Right lung (tissue), 5 donors: ENCODE data around the gene KLK8. TPM values are rescaled to one million over a fixed set of nuclear protein-coding genes. Genes with fewer than 3 reads are reported as not detected.
"Not testable (repeated sequence)": the region's sequence is repeated elsewhere in the genome, so short reads cannot be mapped to it uniquely, and the experiment has no call there.

ENCODE experiments used
- DNase-seq, 2 donors: peaks; one replicate each; pipeline ENCODE4 v3.0.0-alpha.2; 2013
- polyA plus RNA-seq, 5 donors: library from polyadenylated mRNA; unstranded; fragments of 120-200 nt; gene quantifications; one replicate each; pipeline versions ENCODE4 v1.2.1 to v1.2.3, GENCODE V29; 2013; ENCODE audit warnings: inconsistent platforms in 1 of 5, low replicate concordance in 1 of 5; ENCODE audit not compliant: insufficient read length in 5 of 5, insufficient read depth in 1 of 5

Gene KLK8
- polyA plus RNA-seq, 5 donors = 0.46 TPM; not detected in 4

GRCh38 chr19:51018745-51019543, 17.5 kb upstream of the KLK8 start:
- DNase-seq = no peak

DNA sequence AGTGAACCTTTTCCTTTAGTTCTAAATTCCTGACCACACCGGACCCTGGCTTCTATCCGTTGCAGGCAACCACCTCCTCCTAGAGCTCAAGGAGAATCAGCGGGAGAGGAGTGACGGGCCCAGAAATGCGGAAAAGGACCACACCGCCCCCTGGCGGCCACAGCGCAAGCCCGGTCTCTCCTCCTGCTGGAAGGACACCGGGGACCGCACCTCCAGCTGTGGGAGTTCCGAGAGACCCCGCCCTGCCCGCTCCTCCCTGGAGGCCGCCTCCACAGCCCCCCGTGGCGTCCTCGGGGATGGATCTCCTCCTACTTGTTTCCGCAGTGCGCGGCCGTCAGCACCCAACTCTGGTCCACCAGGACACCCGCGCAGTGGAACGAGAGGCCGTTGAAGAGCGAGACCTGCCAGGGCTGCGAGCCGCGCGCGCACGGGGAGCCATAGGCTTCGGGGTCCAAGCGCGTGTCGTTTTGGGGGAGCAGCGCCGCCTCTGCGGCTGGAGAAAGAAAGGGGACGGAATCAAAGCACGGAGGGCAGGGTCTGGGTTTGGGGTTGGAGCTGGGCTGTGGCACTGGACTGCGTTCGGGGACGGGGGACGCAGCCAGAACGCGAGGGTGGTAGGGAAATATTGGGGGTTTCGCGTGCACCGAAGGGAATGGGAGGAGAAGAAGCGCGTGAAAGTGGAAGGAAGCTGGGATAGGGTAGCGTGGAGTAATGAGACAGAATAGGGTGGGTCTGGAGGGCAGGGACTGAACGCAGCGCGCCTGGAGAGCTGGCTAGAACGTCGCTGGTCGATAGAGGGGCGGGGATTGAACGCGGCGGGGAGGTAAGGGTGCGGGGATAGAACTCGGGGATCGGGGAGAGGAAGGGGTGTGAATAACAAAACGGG, 15.6 kb upstream of the KLK8 start:
- DNase-seq = no peak

DNA sequence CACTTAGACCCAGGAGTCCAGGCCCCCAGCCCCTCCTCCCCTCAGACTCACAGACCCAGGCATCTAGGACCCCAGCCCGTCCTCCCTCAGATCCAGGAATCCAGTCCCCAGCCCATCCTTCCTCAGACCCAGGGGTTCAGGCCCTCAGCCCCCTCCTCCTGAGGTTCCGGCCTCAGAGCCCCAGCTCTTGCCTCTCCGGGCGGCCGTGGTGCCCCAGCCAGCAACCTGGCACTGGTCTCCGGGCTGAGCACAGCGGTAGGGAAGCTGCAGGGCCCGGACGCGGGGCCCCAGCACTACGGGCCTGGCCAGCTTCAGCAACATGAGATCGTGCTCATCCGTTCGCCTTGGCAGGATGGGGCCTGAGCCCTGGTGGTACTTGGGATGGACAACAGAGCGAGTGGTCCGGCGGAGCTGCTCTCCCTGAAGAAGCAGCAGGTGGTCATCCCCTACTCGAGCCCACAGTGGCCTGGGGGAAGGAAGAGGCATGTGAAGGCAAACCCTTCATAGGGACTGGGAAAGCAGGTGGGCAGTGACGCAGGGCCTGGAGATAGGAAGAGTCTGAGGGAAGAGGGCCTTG, 14.4 kb upstream of the KLK8 start:
- no peak for DNase-seq

DNA sequence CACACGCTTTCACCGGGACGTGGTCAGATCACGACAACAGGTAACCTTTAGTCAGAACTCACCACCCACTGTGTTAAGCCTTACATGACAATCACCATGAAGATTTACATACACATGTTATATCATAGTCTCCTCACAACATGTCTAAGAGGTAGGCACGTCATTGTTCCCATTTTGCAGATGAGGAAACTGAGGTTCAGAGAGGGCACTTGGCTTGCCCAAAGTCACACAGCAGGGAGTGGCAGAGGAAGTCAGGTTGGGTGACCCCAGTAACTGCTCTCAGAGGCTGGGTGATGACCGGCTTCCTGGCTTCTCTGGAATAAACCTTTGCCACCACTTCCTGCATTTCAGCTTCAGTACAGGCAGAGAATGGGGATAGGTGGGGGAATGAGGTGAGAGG, 12.8 kb upstream of the KLK8 start:
- no peak for DNase-seq

DNA sequence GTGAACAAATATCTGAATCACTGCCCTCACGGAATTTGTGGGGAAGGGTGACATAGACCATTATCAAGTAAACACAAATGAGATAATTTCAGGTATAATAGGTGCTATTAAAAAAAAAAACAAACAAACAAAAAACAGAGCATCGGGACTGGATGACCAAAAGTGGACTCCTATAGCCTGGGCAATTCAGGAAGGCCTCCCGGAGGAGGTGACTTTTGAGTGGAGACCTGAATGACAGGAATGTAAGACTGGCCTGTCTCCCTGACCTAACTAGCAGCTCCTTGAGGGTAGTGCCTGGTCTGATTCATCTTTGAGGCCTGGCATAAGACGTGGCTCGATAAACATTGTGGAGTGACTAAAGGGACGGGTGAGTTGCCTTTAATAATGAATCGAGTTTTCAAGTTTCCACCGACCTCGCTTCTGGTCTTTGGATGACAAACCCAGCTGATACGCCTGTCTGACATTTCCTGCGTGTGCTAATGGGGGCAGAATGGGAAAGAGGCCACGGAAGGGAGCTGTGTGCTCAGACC, 11.3 kb upstream of the KLK8 start:
- DNase-seq = no peak

GRCh38 chr19:51010066-51010795, 8.8 kb upstream of the KLK8 start:
- DNase-seq = no peak

GRCh38 chr19:51009061-51009891, 7.9 kb upstream of the KLK8 start:
- DNase-seq = no peak

DNA sequence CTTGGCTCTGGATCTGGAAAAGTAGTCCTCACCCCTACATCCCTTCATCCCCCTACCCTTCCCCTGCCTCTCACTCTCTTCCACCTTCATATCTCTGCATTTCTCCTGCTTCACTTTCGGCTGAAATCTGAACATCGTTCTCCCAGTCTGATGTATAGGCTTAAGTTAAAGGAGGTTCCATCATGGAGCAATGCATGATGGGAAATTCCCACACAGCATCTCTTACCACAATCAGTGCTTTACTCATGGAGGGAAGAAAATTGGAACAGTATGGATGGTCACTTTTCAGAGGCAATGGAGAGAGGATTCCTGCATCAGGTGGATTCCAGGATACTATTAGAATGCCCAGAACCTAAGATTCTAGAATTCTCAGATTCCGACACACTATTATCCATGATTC, 6.1 kb upstream of the KLK8 start:
- no peak for DNase-seq

DNA sequence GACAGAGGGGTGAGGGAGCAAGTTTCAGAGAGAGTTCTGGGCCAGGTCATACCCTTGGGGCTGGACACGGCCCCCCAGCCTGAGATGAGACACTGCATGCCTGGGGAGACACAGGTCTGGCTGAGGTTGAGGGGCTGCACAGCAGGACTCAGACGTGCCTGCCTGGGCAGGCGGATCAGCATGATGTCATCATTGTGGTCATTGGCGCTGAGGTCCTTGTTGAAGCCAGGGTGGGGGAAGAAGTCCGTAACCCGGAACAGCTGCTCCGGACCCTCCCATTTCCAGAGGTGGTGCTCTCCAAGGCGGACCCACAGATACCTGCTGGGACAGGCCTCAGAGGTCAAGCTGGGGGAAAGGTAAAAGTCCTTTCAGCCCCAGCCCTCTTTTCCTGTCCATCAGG, 5.0 kb upstream of the KLK8 start:
- no peak for DNase-seq

- DNase-seq = no peak
These were observed 3.8 kb upstream of the KLK8 start for GRCh38 chr19:51005248-51005647.

DNA sequence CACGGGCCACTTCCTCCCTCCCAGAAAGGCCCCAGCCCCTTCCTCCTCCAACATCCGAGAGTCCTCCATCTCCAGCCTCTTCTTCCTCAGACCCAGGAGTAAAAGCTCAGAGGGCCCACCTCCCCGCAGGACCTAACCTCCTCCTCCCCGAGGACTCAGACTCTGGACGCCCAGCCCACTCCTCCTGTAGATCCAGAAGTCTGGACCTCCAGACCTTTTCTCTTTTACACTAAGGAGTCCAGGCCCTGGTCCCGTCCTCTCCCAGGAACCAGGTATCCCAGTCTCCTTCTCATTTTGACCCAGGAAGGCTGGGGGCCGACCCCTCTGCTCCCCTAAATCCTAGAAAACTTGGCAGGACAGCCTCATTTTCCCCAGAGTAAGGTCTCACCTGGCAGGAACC, 1.9 kb upstream of the KLK8 start:
- no peak for DNase-seq

GRCh38 chr19:51002542-51003311, 1.3 kb upstream of the KLK8 start:
- DNase-seq = no peak

GRCh38 chr19:51002089-51002532, 707 bp upstream of the KLK8 start:
- DNase-seq = no peak

- no peak for DNase-seq
These were observed 423 bp downstream of the KLK8 start for GRCh38 chr19:51000981-51001380.

DNA sequence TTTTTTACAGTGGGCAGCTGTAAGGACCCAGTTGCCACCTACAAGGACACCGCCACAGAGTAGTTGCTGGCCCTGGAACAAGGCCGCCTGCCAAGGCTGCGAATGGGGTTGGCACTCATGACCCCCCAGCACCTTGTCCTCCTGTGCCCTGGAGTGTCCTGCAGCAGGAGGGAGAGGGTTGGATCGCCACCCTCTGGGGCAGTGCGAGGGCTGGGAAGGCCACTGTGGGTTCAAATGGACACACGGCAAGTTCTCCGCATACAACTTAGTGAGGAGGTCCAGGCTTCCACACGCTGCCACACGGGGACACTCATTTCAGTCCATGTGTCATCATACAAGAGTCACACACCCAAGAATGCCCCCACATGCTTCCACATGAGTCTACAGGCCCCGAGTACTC, 978 bp downstream of the KLK8 start:
- no peak for DNase-seq

DNA sequence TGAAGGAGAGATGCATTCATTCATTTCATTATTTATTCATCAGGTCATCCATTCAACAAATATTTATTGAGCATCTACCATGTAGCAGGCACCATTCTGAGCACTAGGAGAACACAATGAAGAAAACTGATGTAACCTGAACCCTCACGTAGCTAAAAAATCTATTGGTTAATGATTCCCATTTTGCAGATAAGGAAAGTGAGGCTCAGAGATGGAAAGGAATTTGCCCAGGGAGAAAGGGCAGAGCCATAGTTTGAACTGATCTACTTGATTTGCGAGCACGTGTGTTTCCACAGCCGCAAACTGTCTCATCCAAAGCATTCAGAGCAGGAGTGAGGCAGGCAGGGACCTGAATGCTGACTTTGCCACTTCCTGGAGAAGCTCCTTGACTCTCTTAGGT, 2.7 kb downstream of the KLK8 start:
- DNase-seq = no peak

GRCh38 chr19:50998061-50998460, 3.3 kb downstream of the KLK8 start:
- no peak for DNase-seq

DNA sequence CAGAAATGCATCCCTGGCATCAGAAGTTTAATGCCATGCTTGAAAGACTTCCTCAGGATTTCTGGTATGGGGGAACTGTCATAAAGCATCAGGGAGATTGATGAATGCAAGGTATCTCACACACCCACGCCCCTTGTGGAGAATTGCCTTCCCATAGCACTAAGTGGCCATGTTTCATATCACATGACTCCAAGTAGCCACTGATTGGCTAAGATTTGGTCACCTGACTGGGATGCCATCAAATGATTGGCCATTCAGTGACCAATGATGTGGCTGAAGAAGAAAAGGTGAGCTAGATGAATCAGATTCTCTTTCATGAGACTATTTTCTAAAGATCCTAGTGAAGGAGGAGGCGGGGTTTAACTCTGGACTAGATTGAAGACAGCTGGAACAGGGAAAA, 7.3 kb downstream of the KLK8 start:
- DNase-seq = no peak

DNA sequence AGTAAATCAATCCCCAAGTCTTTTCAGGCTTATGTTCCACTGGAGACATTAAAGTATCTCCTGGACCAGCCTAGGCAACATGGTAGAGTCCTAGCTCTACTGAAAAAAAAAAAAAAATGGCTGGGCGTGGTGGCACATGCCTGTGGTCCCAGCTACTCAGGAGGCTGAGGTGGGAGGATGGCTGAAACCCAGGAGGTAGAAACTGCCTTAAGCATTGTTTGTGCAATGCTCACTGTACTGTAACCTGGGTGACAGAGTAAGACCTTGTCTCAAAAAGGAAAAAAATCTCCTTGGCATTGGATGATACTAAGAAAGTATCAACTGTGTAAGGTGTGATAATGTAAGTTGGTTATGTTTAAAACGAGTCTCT, 8.8 kb downstream of the KLK8 start:
- DNase-seq = no peak

DNA sequence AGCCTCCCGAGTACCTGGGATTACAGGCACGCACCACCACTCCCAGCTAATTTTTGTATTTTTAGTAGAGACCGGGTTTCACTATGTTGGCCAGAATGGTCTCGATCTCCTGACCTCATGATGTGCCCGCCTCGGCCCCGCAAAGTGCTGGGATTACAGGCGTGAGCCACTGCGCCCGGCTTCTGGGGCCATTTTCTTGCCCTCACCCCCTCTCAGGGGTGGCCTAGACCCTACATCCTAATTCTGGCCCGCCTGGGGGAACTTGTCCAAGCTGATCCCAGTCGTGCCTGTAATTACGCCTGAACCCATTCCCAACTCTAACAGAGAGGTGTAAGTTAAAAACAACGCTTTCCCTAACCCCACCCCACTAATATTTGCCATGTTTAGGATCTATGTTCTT, 17.0 kb downstream of the KLK8 start:
- not testable (repeated sequence) for DNase-seq
